ENCODE results near the gene ARHGEF18.

Gene ARHGEF18

DNA sequence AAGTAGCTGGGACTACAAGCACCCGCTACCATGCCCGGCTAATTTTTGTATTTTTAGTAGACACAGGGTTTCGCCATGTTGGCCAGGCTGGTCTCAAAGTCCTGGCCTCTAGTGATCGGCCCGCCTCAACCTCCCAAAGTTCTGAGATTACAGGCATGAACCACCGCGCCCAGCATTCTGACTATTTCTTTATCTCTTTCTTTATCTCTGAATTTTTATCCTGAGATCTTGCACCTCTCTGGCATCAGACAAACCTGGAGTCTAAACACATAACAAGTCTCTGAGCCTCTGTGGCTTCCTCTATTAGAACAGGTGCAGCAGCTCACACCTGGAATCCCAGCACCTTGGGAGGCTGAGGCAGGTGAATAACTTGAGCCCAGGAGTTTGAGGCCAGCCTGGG lies 28.5 kb downstream of the ARHGEF18 start:
- no peak for TF ChIP-seq CTCF (IDR thresholded peaks at IDR 0.05; ENCODE audit: extremely low read depth, insufficient read depth, missing control alignments)
- DNase-seq (ENCODE audit: low spot score) = no peak
- in situ Hi-C loops (cut with MboI; ENCODE audit: low pct_unique_long_range_greater_than_20kb, low sequenced_read_pairs, unreplicated experiment) = no loop called here

DNA sequence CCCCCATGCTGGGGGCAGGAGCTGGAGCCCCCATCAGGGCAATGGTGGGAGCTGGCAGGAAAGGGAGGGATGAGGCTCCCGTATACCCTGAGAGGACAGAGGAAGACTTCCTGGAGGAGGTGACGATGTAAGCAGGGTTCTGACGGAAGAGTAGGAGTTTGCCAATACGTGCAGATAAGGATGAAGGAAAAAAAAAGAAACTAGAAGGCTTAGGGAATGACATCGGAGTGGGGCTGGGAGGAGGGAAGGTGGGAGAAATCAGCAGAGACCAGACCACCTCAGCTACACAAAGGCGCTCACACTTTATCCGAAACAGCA lies 32.3 kb downstream of the ARHGEF18 start:
- no peak for DNase-seq (ENCODE audit: low spot score)
- TF ChIP-seq CTCF (IDR thresholded peaks at IDR 0.05; ENCODE audit: extremely low read depth, insufficient read depth, missing control alignments) = no peak
- in situ Hi-C loops (cut with MboI; ENCODE audit: low pct_unique_long_range_greater_than_20kb, low sequenced_read_pairs, unreplicated experiment) = no loop called here

- in situ Hi-C loops (cut with MboI; ENCODE audit: low pct_unique_long_range_greater_than_20kb, low sequenced_read_pairs, unreplicated experiment) = no loop called here
- DNase-seq (ENCODE audit: low spot score) = no peak
- no peak for TF ChIP-seq CTCF (IDR thresholded peaks at IDR 0.05; ENCODE audit: extremely low read depth, insufficient read depth, missing control alignments)
Measured at GRCh38 chr19:7382694-7383093, 34.0 kb downstream of the ARHGEF18 start.

GRCh38 chr19:7383284-7383683 lies 34.5 kb downstream of the ARHGEF18 start:
- in situ Hi-C loops (cut with MboI; ENCODE audit: low pct_unique_long_range_greater_than_20kb, low sequenced_read_pairs, unreplicated experiment) = no loop called here
- no peak for TF ChIP-seq CTCF (IDR thresholded peaks at IDR 0.05; ENCODE audit: extremely low read depth, insufficient read depth, missing control alignments)

GRCh38 chr19:7385062-7385461 lies 36.3 kb downstream of the ARHGEF18 start:
- DNase-seq (ENCODE audit: low spot score) = no peak
- in situ Hi-C loops (cut with MboI; ENCODE audit: low pct_unique_long_range_greater_than_20kb, low sequenced_read_pairs, unreplicated experiment) = no loop called here
- no peak for TF ChIP-seq CTCF (IDR thresholded peaks at IDR 0.05; ENCODE audit: extremely low read depth, insufficient read depth, missing control alignments)

More at GRCh38 chr19:7383284-7383683, 34.5 kb downstream of the ARHGEF18 start:
- DNase-seq (ENCODE audit: low spot score) = no peak

- peak; percentile 16 for TF ChIP-seq CTCF (IDR thresholded peaks at IDR 0.05; ENCODE audit: extremely low read depth, insufficient read depth, missing control alignments)
- DNase-seq (ENCODE audit: low spot score) = no peak
- in situ Hi-C loops (cut with MboI; ENCODE audit: low pct_unique_long_range_greater_than_20kb, low sequenced_read_pairs, unreplicated experiment) = no loop called here
Measured at GRCh38 chr19:7386308-7386707, 37.6 kb downstream of the ARHGEF18 start.

DNA sequence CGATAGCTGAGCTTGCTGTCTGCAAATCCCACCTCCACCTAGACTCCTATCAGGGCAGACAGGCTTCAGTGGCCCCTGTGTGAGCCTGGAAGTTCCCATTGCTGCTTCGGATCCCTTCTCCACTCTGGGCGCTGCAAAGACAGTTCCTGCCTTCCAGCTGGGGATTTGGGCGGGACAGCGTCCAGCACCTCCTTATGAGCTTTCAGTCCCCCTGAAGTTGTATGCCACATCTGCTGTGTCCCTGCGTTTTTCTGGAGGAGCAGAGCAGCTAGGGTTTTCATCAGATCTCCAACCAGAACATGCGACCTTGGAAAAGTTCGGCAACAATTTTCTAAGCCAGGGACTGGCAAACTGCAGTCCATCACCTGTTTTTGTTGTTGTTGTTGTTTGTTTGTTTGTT lies 38.0 kb downstream of the ARHGEF18 start:
- in situ Hi-C loops (cut with MboI; ENCODE audit: low pct_unique_long_range_greater_than_20kb, low sequenced_read_pairs, unreplicated experiment) = no loop called here
- DNase-seq (ENCODE audit: low spot score) = no peak
- no peak for TF ChIP-seq CTCF (IDR thresholded peaks at IDR 0.05; ENCODE audit: extremely low read depth, insufficient read depth, missing control alignments)
